ENCODE data around the gene KRTAP12-1. TPM values are rescaled to one million over a fixed set of nuclear protein-coding genes. Genes with fewer than 3 reads are reported as not detected.
"Not testable (repeated sequence)": the region's sequence is repeated elsewhere in the genome, so short reads cannot be mapped to it uniquely, and the experiment has no call there.

Gene KRTAP12-1
- total and polyA plus RNA-seq, 2 donors (not counting 3 experiments of a cell fraction or from before 2014, with no cell fraction given) = not detected

- DNase-seq (ENCODE audit: low read depth, low spot score); BruUV-seq (replicated peaks); H2AFZ ChIP-seq (ENCODE audit: low read depth, low read length); H3K9me1 ChIP-seq (replicated peaks; ENCODE audit: control insufficient read depth, extremely low read depth, insufficient read depth, low read length); FAIRE-seq; H3K4me3 ChIP-seq (replicated peaks in 1 of 3; ENCODE audit: insufficient read depth in 1 of 3, low read depth in 1 of 3, low read length in 3 of 3); H3K9ac ChIP-seq (replicated peaks; ENCODE audit: extremely low read depth, insufficient read depth, low read length); H3K9me3 ChIP-seq (replicated peaks; ENCODE audit: control insufficient read depth, insufficient read depth, low read length); intact Hi-C loops (cut with micrococcal nuclease); H3K79me2 ChIP-seq (ENCODE audit: control insufficient read depth, insufficient read depth, low read length); dilution Hi-C loops (cut with MboI; ENCODE audit: extremely low pct_ligation_motif_present, low sequenced_read_pairs); POLR2A ChIA-PET; H3K4me2 ChIP-seq (ENCODE audit: insufficient read depth, low read length); H3K27ac ChIP-seq (ENCODE audit: insufficient read depth, low read depth, low read length); H4K20me1 ChIP-seq (replicated peaks; ENCODE audit: control insufficient read depth, extremely low read depth, insufficient read depth, low read length); H3K4me1 ChIP-seq (ENCODE audit: control insufficient read depth, extremely low read depth, insufficient read depth, low read length); H3K36me3 ChIP-seq (ENCODE audit: control insufficient read depth in 2 of 2, extremely low read depth in 1 of 2, insufficient read depth in 2 of 2, low read length in 2 of 2): not testable (repeated sequence)
- peaks cover 26 to 29% of the 10 kb centered on the region in 2 experiments for H3K27me3 ChIP-seq (ENCODE audit: control insufficient read depth in 2 of 2, insufficient read depth in 2 of 2, low read length in 2 of 2)
- CTCF ChIA-PET = interaction anchor here (0.7 kb wide), 1 partner anchor 96 kb away, joined by 3 read pairs; no protein-coding TSS in a partner anchor
Measured at GRCh38 chr21:44697172-44697810, 15.3 kb upstream of the KRTAP12-1 start, which contains the start of gene KRTAP10-12. Gene KRTAP10-12, plus strand, starts transcription at chr21:44697172. Its CDS starts 30 bp downstream, at chr21:44697202.

DNA sequence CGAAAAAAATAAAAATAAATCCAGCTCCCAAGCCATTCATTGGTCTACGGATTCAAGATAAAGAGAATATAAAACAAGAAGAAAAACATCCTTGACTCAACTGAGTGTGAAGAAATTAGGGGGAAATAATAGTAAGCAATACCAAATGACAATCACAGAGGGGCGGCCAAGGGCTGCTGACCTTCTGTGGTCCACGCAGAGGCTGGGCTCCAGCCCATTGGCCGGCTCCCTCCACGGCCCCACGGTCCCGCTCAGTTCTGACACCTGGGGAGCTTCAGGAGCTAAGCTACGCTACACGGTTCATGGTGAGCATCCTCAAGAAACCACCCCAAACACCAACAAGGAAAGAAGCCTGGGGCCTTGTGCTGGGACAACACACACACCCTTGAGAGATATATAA lies 14.6 kb upstream of the KRTAP12-1 start:
- H3K4me2 ChIP-seq (ENCODE audit: insufficient read depth, low read length) = no peak overlapping the region
- dilution Hi-C loops (cut with MboI; ENCODE audit: extremely low pct_ligation_motif_present, low sequenced_read_pairs) (no loop called here), intact Hi-C loops (cut with micrococcal nuclease) (no loop called here)
- no peaks in the 10 kb centered on the region for H3K9me1 ChIP-seq (replicated peaks; ENCODE audit: control insufficient read depth, extremely low read depth, insufficient read depth, low read length)
- no peak overlapping the region for H3K4me3 ChIP-seq (replicated peaks in 1 of 3; ENCODE audit: insufficient read depth in 1 of 3, low read depth in 1 of 3, low read length in 3 of 3)
- no peaks in the 10 kb centered on the region for H3K79me2 ChIP-seq (ENCODE audit: control insufficient read depth, insufficient read depth, low read length)
- no peak for TF ChIP-seq CTCF (IDR thresholded peaks at IDR 0.05; ENCODE audit: extremely low read depth in 1 of 2, insufficient read depth in 1 of 2, low read depth in 1 of 2, low read length in 2 of 2)
- TF ChIP-seq, protein P1, sequence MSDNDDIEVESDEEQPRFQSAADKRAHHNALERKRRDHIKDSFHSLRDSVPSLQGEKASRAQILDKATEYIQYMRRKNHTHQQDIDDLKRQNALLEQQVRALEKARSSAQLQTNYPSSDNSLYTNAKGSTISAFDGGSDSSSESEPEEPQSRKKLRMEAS (IDR thresholded peaks at IDR 0.05; ENCODE audit: insufficient read depth, insufficient read length) = no peak
- TF ChIP-seq POLR2AphosphoS5 (IDR thresholded peaks at IDR 0.05; ENCODE audit: insufficient read depth, low read depth, low read length) = no peak
- no peak for TF ChIP-seq MYC (IDR thresholded peaks at IDR 0.05; ENCODE audit: low read depth, low read length)
- TF ChIP-seq GATA2 (IDR thresholded peaks at IDR 0.05; ENCODE audit: insufficient read depth, insufficient read length, low read depth, low read length) = no peak
- no peak for TF ChIP-seq FOS (IDR thresholded peaks at IDR 0.05; ENCODE audit: borderline replicate concordance, insufficient read depth, low read length)
- TF ChIP-seq JUN (IDR thresholded peaks at IDR 0.05; ENCODE audit: borderline replicate concordance, insufficient read depth, insufficient read length, low read depth) = no peak
- no peak for TF ChIP-seq POLR2A (IDR thresholded peaks at IDR 0.05; ENCODE audit: low read depth, low read length)
- no peak for TF ChIP-seq EZH2 (IDR thresholded peaks at IDR 0.05; ENCODE audit: borderline replicate concordance, low read depth, low read length, severe bottlenecking)
- H2AFZ ChIP-seq (ENCODE audit: low read depth, low read length) = no peak overlapping the region
- DNase-seq (ENCODE audit: low read depth, low spot score) = no peak
- H3K27ac ChIP-seq (ENCODE audit: insufficient read depth, low read depth, low read length) = no peak overlapping the region
- POLR2A ChIA-PET = no interaction called here
- no peaks in the 10 kb centered on the region for H4K20me1 ChIP-seq (replicated peaks; ENCODE audit: control insufficient read depth, extremely low read depth, insufficient read depth, low read length)
- CTCF ChIA-PET = interaction anchor here (1.0 kb wide), 1 partner anchor 96 kb away, joined by 3 read pairs; no protein-coding TSS in a partner anchor
- BruUV-seq (replicated peaks) = no TSS peak
- H3K9ac ChIP-seq (replicated peaks; ENCODE audit: extremely low read depth, insufficient read depth, low read length) = no peak overlapping the region
- H3K36me3 ChIP-seq (ENCODE audit: control insufficient read depth in 2 of 2, extremely low read depth in 1 of 2, insufficient read depth in 2 of 2, low read length in 2 of 2) = no peaks in the 10 kb centered on the region
- H3K9me3 ChIP-seq (replicated peaks; ENCODE audit: control insufficient read depth, insufficient read depth, low read length) = no peaks in the 10 kb centered on the region
- peaks cover 23 to 26% of the 10 kb centered on the region in 2 experiments for H3K27me3 ChIP-seq (ENCODE audit: control insufficient read depth in 2 of 2, insufficient read depth in 2 of 2, low read length in 2 of 2)
- no peak for FAIRE-seq
- H3K4me1 ChIP-seq (ENCODE audit: control insufficient read depth, extremely low read depth, insufficient read depth, low read length) = no peaks in the 10 kb centered on the region
